SK-MEL-5 (cell line): Measurements from ENCODE around the gene SYF2. TPM values are rescaled to one million over a fixed set of nuclear protein-coding genes. Genes with fewer than 3 reads are reported as not detected.
"Not testable (repeated sequence)": the region's sequence is repeated elsewhere in the genome, so short reads cannot be mapped to it uniquely, and the experiment has no call there.

Source experiments
- DNase-seq: peaks from one replicate; pipeline ENCODE4 v3.0.0-alpha.2; 2016; ENCODE audit warnings: low read depth, low spot score
- in situ Hi-C: cut with HindIII; loops from 2 replicates; pipeline ENCODE4 v1.10.0; 2016; ENCODE audit warnings: low sequenced_read_pairs, high pct_unique_total_duplicates, low pct_unique_long_range_greater_than_20kb
- total RNA-seq: library from RNA; depleted of rRNA; stranded (reverse); fragments of >200 nt; shearing (Covaris generic); gene quantifications from 2 replicates; pipeline ENCODE4 v1.2.3, GENCODE V29; 2014

SYF2 gene
- total RNA-seq, 1 experiment from 2014 or later: 67.4 TPM

GRCh38 chr1:25247829-25248754 lies 15.8 kb upstream of the SYF2 start:
- in situ Hi-C loops: no loop called here
- no peak for DNase-seq

- in situ Hi-C loops: no loop called here
- DNase-seq: peak; percentile 95
These were observed 14.9 kb upstream of the SYF2 start, which contains the start of gene RSRP1 for GRCh38 chr1:25247024-25247828. Gene RSRP1, minus strand, starts transcription at chr1:25247454. Its CDS starts 491 bp downstream, at chr1:25246963.

GRCh38 chr1:25246600-25247023 lies 14.3 kb upstream of the SYF2 start:
- in situ Hi-C loops: no loop called here
- no peak for DNase-seq

GRCh38 chr1:25245809-25246599 lies 13.7 kb upstream of the SYF2 start:
- peak; percentile 40 for DNase-seq
- in situ Hi-C loops: no loop called here

- in situ Hi-C loops: no loop called here
These were observed 13.1 kb upstream of the SYF2 start for GRCh38 chr1:25245393-25245792.

GRCh38 chr1:25243907-25244306 lies 11.6 kb upstream of the SYF2 start:
- DNase-seq: no peak
- in situ Hi-C loops: no loop called here

More at GRCh38 chr1:25245393-25245792, 13.1 kb upstream of the SYF2 start:
- no peak for DNase-seq

- DNase-seq: peak; percentile 88
- in situ Hi-C loops: no loop called here
These were observed 7.6 kb upstream of the SYF2 start for GRCh38 chr1:25239681-25240541.

GRCh38 chr1:25238046-25238445 lies 5.7 kb upstream of the SYF2 start:
- DNase-seq: no peak
- in situ Hi-C loops: no loop called here

GRCh38 chr1:25236261-25236660 lies 4.0 kb upstream of the SYF2 start:
- DNase-seq, in situ Hi-C loops: not testable (repeated sequence)

GRCh38 chr1:25235411-25235810 lies 3.1 kb upstream of the SYF2 start:
- DNase-seq, in situ Hi-C loops: not testable (repeated sequence)

GRCh38 chr1:25232866-25233784 lies 823 bp upstream of the SYF2 start:
- peak; percentile 95 for DNase-seq
- in situ Hi-C loops: no loop called here

GRCh38 chr1:25223471-25223870 lies 8.8 kb downstream of the SYF2 start:
- in situ Hi-C loops: no loop called here
- DNase-seq: no peak

- in situ Hi-C loops: no loop called here
- DNase-seq: no peak
These were observed 9.7 kb downstream of the SYF2 start for GRCh38 chr1:25222606-25223005.

- DNase-seq: no peak
- in situ Hi-C loops: no loop called here
These were observed 11.6 kb downstream of the SYF2 start for GRCh38 chr1:25220666-25221065.

- in situ Hi-C loops: no loop called here
- no peak for DNase-seq
These were observed 12.5 kb downstream of the SYF2 start for GRCh38 chr1:25219661-25220251.
